Measurements from ENCODE around the gene TSEN2. TPM values are rescaled to one million over a fixed set of nuclear protein-coding genes. Genes with fewer than 3 reads are reported as not detected.

The TSEN2 gene
- total and polyA plus RNA-seq, 2 of the 13 experiments (the other 11 are each of a cell fraction or from before 2014, with no cell fraction given): 11.0 to 17.3 TPM

DNA sequence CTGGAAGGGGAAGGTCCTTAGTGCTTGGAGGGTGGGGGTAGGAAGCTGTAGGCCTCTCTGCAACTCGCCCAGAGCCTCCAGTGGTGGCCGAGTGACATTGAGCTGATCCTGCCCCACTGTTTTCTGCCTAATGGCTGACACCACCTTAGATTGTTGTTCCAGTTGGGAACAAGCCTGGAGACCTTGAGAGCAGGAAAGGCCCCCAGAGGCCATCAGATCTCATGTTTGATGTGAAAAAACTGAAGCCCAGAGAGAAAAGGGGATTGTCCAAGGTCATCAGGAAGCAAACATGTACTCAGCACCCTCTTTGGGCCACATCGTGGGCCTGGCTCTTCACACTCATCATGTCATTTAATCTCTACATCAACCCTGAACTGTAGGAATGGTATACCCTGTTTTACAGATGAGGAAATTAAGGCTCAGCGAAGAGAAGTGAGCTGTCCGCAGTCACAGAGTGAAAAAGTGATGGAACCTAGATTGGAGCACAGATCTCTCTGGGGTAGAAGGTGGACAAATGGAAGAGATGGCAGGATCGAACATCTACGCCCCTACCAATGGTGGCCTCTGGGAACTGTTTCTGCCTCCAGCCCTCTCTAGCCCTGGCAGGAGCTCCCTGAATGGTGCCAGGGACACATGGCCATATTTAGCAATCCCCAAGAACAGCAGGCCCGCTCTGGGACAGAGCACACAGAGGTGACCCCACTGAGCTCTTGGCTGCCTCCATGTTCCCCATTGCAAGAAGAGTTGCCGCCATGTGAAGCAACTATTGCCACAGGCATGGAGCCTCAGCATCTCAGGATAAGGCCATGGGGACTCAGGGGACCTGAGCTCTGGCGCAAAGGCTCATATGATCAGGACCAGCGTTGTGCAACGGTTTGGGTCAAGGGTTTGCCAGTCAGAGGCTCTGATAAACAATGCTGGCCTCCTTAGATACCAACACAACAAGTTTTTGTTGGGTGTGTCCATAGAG lies 31.6 kb upstream of the TSEN2 start (continued):
- TF ChIP-seq, protein P1, sequence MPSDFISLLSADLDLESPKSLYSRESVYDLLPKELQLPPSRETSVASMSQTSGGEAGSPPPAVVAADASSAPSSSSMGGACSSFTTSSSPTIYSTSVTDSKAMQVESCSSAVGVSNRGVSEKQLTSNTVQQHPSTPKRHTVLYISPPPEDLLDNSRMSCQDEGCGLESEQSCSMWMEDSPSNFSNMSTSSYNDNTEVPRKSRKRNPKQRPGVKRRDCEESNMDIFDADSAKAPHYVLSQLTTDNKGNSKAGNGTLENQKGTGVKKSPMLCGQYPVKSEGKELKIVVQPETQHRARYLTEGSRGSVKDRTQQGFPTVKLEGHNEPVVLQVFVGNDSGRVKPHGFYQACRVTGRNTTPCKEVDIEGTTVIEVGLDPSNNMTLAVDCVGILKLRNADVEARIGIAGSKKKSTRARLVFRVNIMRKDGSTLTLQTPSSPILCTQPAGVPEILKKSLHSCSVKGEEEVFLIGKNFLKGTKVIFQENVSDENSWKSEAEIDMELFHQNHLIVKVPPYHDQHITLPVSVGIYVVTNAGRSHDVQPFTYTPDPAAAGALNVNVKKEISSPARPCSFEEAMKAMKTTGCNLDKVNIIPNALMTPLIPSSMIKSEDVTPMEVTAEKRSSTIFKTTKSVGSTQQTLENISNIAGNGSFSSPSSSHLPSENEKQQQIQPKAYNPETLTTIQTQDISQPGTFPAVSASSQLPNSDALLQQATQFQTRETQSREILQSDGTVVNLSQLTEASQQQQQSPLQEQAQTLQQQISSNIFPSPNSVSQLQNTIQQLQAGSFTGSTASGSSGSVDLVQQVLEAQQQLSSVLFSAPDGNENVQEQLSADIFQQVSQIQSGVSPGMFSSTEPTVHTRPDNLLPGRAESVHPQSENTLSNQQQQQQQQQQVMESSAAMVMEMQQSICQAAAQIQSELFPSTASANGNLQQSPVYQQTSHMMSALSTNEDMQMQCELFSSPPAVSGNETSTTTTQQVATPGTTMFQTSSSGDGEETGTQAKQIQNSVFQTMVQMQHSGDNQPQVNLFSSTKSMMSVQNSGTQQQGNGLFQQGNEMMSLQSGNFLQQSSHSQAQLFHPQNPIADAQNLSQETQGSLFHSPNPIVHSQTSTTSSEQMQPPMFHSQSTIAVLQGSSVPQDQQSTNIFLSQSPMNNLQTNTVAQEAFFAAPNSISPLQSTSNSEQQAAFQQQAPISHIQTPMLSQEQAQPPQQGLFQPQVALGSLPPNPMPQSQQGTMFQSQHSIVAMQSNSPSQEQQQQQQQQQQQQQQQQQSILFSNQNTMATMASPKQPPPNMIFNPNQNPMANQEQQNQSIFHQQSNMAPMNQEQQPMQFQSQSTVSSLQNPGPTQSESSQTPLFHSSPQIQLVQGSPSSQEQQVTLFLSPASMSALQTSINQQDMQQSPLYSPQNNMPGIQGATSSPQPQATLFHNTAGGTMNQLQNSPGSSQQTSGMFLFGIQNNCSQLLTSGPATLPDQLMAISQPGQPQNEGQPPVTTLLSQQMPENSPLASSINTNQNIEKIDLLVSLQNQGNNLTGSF (CRISPR knock-in tag; IDR thresholded peaks at IDR 0.05): no peak
- TF ChIP-seq ZNF556 (CRISPR knock-in tag; IDR thresholded peaks at IDR 0.05; ENCODE audit: borderline replicate concordance): peak; percentile 81
- no peak for TF ChIP-seq DNMT1 (CRISPR knock-in tag; IDR thresholded peaks at IDR 0.05)
- TF ChIP-seq IRX3 (CRISPR knock-in tag; IDR thresholded peaks at IDR 0.05; ENCODE audit: borderline replicate concordance, low read depth): no peak
- TF ChIP-seq CREB1 (IDR thresholded peaks at IDR 0.05): no peak
- peak; percentile 54; the same call in 1 of the 2 replicates for TF ChIP-seq CREB1 (CRISPR knock-in tag; IDR thresholded peaks at IDR 0.05)
- TF ChIP-seq ZNF550 (CRISPR knock-in tag; IDR thresholded peaks at IDR 0.05; ENCODE audit: borderline replicate concordance): no peak
- peak; percentile 87 for TF ChIP-seq ZNF761 (CRISPR knock-in tag; conservative IDR thresholded peaks at IDR 0.05)
- TF ChIP-seq ZNF782 (CRISPR knock-in tag; IDR thresholded peaks at IDR 0.05; ENCODE audit: borderline replicate concordance): peak; percentile 5; the same call in 1 of the 2 replicates
- TF ChIP-seq ZNF136 (CRISPR knock-in tag; IDR thresholded peaks at IDR 0.05; ENCODE audit: low read depth): no peak
- TF ChIP-seq MAFK (conservative IDR thresholded peaks at IDR 0.05 in 1 of 2, IDR thresholded peaks at IDR 0.05 in 1 of 2; ENCODE audit: low read length in 2 of 2): no peak
- TF ChIP-seq RBM22 (optimal IDR thresholded peaks at IDR 0.05; ENCODE audit: low read length): no peak
- TF ChIP-seq, protein P2, sequence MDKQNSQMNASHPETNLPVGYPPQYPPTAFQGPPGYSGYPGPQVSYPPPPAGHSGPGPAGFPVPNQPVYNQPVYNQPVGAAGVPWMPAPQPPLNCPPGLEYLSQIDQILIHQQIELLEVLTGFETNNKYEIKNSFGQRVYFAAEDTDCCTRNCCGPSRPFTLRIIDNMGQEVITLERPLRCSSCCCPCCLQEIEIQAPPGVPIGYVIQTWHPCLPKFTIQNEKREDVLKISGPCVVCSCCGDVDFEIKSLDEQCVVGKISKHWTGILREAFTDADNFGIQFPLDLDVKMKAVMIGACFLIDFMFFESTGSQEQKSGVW (CRISPR knock-in tag; IDR thresholded peaks at IDR 0.05; ENCODE audit: borderline replicate concordance): no peak
- TF ChIP-seq, protein P3, sequence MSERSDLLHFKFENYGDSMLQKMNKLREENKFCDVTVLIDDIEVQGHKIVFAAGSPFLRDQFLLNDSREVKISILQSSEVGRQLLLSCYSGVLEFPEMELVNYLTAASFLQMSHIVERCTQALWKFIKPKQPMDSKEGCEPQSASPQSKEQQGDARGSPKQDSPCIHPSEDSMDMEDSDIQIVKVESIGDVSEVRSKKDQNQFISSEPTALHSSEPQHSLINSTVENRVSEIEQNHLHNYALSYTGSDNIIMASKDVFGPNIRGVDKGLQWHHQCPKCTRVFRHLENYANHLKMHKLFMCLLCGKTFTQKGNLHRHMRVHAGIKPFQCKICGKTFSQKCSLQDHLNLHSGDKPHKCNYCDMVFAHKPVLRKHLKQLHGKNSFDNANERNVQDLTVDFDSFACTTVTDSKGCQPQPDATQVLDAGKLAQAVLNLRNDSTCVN (CRISPR knock-in tag; IDR thresholded peaks at IDR 0.05; ENCODE audit: borderline replicate concordance): no peak; the same call in 1 of the 2 replicates
- peak; percentile 70; the same call in 1 of the 2 replicates for TF ChIP-seq ZBTB20 (CRISPR knock-in tag; IDR thresholded peaks at IDR 0.05; ENCODE audit: borderline replicate concordance, low read depth)
- TF ChIP-seq ZNF33B (CRISPR knock-in tag; IDR thresholded peaks at IDR 0.05): no peak
- TF ChIP-seq NONO (IDR thresholded peaks at IDR 0.05): no peak
- TF ChIP-seq NONO (CRISPR knock-in tag; conservative IDR thresholded peaks at IDR 0.05): 0 out of 2 replicates have a peak, but pooled peaks have one; percentile 34
- TF ChIP-seq ZNF350 (CRISPR knock-in tag; IDR thresholded peaks at IDR 0.05; ENCODE audit: borderline replicate concordance, low read depth): peak; percentile 39; the same call in 1 of the 2 replicates
- no peak for TF ChIP-seq ZNF543 (CRISPR knock-in tag; IDR thresholded peaks at IDR 0.05)
- no peak for TF ChIP-seq SNAPC5 (CRISPR knock-in tag; IDR thresholded peaks at IDR 0.05; ENCODE audit: borderline replicate concordance)
